Psoas muscle (tissue), 8 donors: Measurements from ENCODE around the gene RPL13. TPM values are rescaled to one million over a fixed set of nuclear protein-coding genes. Genes with fewer than 3 reads are reported as not detected.
A peak's percentile ranks its signal among the peaks of the same experiment; 100 is the strongest.

Source experiments
- ATAC-seq, 4 donors: fragments of 200-7000 bp; cut with Tn5 transposase; one replicate each; pipeline ENCODE4 v1.9.1; 2020; ENCODE audit warnings: moderate library complexity in 3 of 4, mild to moderate bottlenecking in 2 of 4
- DNase-seq, 2 donors: peaks; one replicate each; pipeline ENCODE4 v3.0.0-alpha.2; 2020
- H3K27ac ChIP-seq: fragments of 200-600 bp; one replicate; pipeline ENCODE4 v1.8.0; 2022
- H3K27me3 ChIP-seq, 3 donors: fragments of 200-600 bp in 1 of 3; one replicate each; pipeline versions ENCODE4 v1.6.1 to v1.8.0; 2013 to 2022; ENCODE audit warnings: low read length in 2 of 3, mild to moderate bottlenecking in 2 of 3, moderate library complexity in 1 of 3; ENCODE audit not compliant: insufficient read depth in 3 of 3
- H3K36me3 ChIP-seq, 2 donors: fragments of 200-600 bp in 1 of 2; one replicate each; pipeline versions ENCODE4 v1.6.1 to v1.8.0; 2013 to 2022; ENCODE audit warnings: low read depth in 1 of 2, mild to moderate bottlenecking in 1 of 2, moderate library complexity in 1 of 2; ENCODE audit not compliant: insufficient read depth in 1 of 2
- H3K4me1 ChIP-seq: fragments of 200-600 bp; one replicate; pipeline ENCODE4 v1.8.0; 2022
- H3K4me3 ChIP-seq: fragments of 200-600 bp; one replicate; pipeline ENCODE4 v1.8.0; 2022; ENCODE audit warnings: mild to moderate bottlenecking
- H3K9me3 ChIP-seq: fragments of 200-600 bp; one replicate; pipeline ENCODE4 v1.8.0; 2022
- WGBS, 3 donors: extraction: QIAGEN DNeasy Blood & Tissue Kit; methylation state at CpG; one replicate each; pipeline versions ENCODE4 v1.1.6 to v1.1.7; 2013; 5-methylcytosine and 5-hydroxymethylcytosine counted together
- intact Hi-C, 2 donors: fragments of 100-400 bp; cut with DNase I; formaldehyde crosslinking; loops; one replicate each; pipeline versions ENCODE4 v1.11.0 to v1.14.2; 2022
- polyA plus RNA-seq, 3 donors: library from polyadenylated mRNA; stranded (reverse); fragments of 200-250 nt; gene quantifications; one replicate each; pipeline ENCODE4 v1.2.3, GENCODE V29; 2013
- total RNA-seq, 4 donors: library from RNA; stranded (reverse); fragmentation: NEBNext Ultra II Directional in 2 of 4; extraction: Animal tissue kit (Norgen Biotek cat#: 25700) in 2 of 4; gene quantifications; one replicate each; pipeline versions ENCODE4 v1.2.1 to v1.2.4, GENCODE V29; 2021 to 2023
- TF ChIP-seq, protein P1 (sequence below): fragments of 200-600 bp; IDR thresholded peaks from one replicate; pipeline ENCODE4 v1.8.0; 2022; ENCODE audit warnings: antibody characterized with exemption
- donor health status: healthy with polysubstance abuse.
- donor health status: DM: no; HTN: no; CAD: no; lungs with moderate emphysema.
- donor health status: Bipolar disorder and iron deficiency.
- donor health status: healthy.
- donor health status: DM: yes; HTN: yes; CAD: no.
- donor health status: DM: no; HTN: no; CAD: no.
- donor health status: DM: no; HTN: no; CAD: no.
- donor health status: DM: yes; HTN: yes; CAD: no.

Gene RPL13
- total and polyA plus RNA-seq, 7 donors, result 1,039 to 7,334 (median 1,769) TPM

DNA sequence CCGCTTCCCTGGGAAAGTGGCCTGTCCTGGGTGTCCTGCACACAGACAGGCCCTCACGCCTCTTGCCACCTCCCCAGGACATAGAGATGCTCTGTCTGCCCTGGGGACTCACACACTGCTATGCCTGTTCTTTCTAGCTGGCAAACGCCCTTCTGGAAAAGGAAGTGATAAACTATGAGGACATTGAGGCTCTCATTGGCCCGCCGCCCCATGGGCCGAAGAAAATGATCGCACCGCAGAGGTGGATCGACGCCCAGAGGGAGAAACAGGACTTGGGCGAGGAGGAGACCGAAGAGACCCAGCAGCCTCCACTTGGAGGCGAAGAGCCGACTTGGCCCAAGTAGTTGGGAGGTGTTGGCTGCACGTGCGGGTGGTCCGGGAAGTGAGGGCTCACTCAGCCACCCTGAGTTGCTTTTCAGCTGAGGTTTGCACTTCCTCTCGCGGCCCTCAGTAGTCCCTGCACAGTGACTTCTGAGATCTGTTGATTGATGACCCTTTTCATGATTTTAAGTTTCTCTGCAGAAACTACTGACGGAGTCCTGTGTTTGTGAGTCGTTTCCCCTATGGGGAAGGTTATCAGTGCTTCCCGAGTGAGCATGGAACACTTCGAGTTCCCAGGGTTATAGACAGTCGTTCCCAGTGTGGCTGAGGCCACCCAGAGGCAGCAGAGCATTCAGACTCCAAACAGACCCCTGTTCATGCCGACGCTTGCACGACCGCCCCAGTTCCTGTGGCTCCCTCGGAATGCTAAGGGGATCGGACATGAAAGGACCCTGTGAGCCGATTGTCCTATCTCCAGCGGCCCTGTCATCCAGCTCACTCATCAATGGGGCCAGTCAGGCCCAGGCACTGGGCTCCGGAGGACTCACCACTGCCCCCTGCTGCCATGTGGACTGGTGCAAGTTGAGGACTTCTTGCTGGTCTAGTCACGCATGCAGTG, 3.5 kb upstream of the RPL13 start:
- peak; percentile 36 to 40 (median 39) for ATAC-seq
- H3K27me3 ChIP-seq, result no peaks in the 10 kb centered on the region
- peak; percentile 85 to 92 for DNase-seq
- WGBS, 3 donors, result 59 to 71% (median 69%) methylated on average over 34 of the region's 34 CpGs
- intact Hi-C loops, result loop anchor here (5.0 kb wide), 1 partner anchor 225 kb away; no protein-coding TSS in a partner anchor
- peaks cover 4 to 68% of the 10 kb centered on the region in 2 donors for H3K36me3 ChIP-seq
- H3K9me3 ChIP-seq, result no peaks in the 10 kb centered on the region
- H3K27ac ChIP-seq, result peak overlapping the region; percentile 96
- H3K4me3 ChIP-seq, result no peak overlapping the region
- H3K4me1 ChIP-seq, result peaks cover 18% of the 10 kb centered on the region
- TF ChIP-seq, protein P1, sequence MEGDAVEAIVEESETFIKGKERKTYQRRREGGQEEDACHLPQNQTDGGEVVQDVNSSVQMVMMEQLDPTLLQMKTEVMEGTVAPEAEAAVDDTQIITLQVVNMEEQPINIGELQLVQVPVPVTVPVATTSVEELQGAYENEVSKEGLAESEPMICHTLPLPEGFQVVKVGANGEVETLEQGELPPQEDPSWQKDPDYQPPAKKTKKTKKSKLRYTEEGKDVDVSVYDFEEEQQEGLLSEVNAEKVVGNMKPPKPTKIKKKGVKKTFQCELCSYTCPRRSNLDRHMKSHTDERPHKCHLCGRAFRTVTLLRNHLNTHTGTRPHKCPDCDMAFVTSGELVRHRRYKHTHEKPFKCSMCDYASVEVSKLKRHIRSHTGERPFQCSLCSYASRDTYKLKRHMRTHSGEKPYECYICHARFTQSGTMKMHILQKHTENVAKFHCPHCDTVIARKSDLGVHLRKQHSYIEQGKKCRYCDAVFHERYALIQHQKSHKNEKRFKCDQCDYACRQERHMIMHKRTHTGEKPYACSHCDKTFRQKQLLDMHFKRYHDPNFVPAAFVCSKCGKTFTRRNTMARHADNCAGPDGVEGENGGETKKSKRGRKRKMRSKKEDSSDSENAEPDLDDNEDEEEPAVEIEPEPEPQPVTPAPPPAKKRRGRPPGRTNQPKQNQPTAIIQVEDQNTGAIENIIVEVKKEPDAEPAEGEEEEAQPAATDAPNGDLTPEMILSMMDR, result peak; percentile 75

- TF ChIP-seq, protein P1, result no peak
- H3K27me3 ChIP-seq, result no peaks in the 10 kb centered on the region
- intact Hi-C loops, result loop anchor here (5.0 kb wide), 1 partner anchor 226 kb away; no protein-coding TSS in a partner anchor
- no peak for ATAC-seq
- H3K27ac ChIP-seq, result peak overlapping the region; percentile 96
- H3K4me3 ChIP-seq, result no peak overlapping the region
- H3K4me1 ChIP-seq, result peaks cover 26% of the 10 kb centered on the region
- H3K9me3 ChIP-seq, result no peaks in the 10 kb centered on the region
- peaks cover 3 to 68% of the 10 kb centered on the region in 2 donors for H3K36me3 ChIP-seq
- no peak for DNase-seq
- 79 to 90% (median 83%) methylated on average over 19 of the region's 19 CpGs for WGBS, 3 donors
These were observed 2.6 kb upstream of the RPL13 start for GRCh38 chr16:89557690-89558490.

DNA sequence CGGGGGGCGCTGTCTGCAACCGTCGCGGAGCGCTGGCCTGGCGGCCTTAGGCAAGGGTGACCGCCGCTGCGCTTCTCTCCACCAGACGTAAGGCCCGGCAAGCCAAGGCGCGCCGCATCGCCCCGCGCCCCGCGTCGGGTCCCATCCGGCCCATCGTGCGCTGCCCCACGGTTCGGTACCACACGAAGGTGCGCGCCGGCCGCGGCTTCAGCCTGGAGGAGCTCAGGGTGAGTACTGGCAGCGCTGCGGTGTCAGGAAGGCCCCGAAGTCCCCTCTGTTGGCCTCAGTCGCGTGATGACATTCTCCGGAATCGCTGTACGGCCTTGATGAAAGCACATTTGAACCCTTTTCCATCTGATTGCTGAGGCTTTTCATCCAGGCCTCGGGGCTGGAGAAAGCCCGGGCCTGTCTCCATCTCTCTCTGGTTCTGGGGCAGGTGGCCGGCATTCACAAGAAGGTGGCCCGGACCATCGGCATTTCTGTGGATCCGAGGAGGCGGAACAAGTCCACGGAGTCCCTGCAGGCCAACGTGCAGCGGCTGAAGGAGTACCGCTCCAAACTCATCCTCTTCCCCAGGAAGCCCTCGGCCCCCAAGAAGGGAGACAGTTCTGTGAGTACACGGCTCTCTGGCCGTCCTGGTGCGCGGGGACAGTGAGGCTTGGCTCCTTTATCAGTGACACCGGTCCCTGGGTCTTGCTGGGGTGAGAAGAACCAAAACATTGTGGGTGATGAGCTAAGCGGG, 831 bp downstream of the RPL13 start:
- no peaks in the 10 kb centered on the region for H3K27me3 ChIP-seq
- intact Hi-C loops, result loop anchor here in 1 of 2 donors (5.0 kb wide), 1 partner anchor 34 kb away; no protein-coding TSS in a partner anchor
- peaks cover 6 to 54% of the 10 kb centered on the region in 2 donors for H3K36me3 ChIP-seq
- H3K27ac ChIP-seq, result peak overlapping the region; percentile 96
- 7 to 8% (median 7%) methylated on average over 48 to 58 of the region's 58 CpGs for WGBS, 3 donors
- no peak for DNase-seq
- no peaks in the 10 kb centered on the region for H3K9me3 ChIP-seq
- H3K4me3 ChIP-seq, result peak overlapping the region; percentile 94
- peak in 1 of 4 donors; percentile 1 for ATAC-seq
- peaks cover 55% of the 10 kb centered on the region for H3K4me1 ChIP-seq
- TF ChIP-seq, protein P1, result no peak

GRCh38 chr16:89561884-89562599, 1.6 kb downstream of the RPL13 start:
- no peaks in the 10 kb centered on the region for H3K9me3 ChIP-seq
- H3K27ac ChIP-seq, result peak overlapping the region; percentile 96
- peak overlapping the region; percentile 94 for H3K4me3 ChIP-seq
- WGBS, 3 donors, result 62 to 70% (median 67%) methylated on average over 23 of the region's 23 CpGs
- no peak for ATAC-seq
- peaks cover 55% of the 10 kb centered on the region for H3K4me1 ChIP-seq
- TF ChIP-seq, protein P1, result no peak
- no peak for DNase-seq
- H3K27me3 ChIP-seq, result no peaks in the 10 kb centered on the region
- peaks cover 6 to 48% of the 10 kb centered on the region in 2 donors for H3K36me3 ChIP-seq
- intact Hi-C loops, result loop anchor here in 1 of 2 donors (5.0 kb wide), 1 partner anchor 35 kb away; no protein-coding TSS in a partner anchor
